OCI-LY1 (cell line): Measurements from ENCODE around the gene HINT2.

Experiments
- CTCF ChIP-seq: fragments of 200-600 bp; sonication (generic), shearing (Covaris generic); IDR thresholded peaks from 2 replicates; pipeline ENCODE4 v1.5.1; 2017; ENCODE audit warnings: mild to moderate bottlenecking, antibody characterized with exemption, low read length, moderate library complexity, mixed read lengths
- EZH2 ChIP-seq: fragments of 200-600 bp; sonication (generic), shearing (Covaris generic); IDR thresholded peaks from 2 replicates; pipeline ENCODE4 v1.8.0; 2017; ENCODE audit warnings: borderline replicate concordance, mixed run types, mild to moderate bottlenecking, antibody characterized with exemption, low read length, moderate library complexity, mixed read lengths

GRCh38 chr9:35827486-35827885 is 12.6 kb upstream of the HINT2 start:
- TF ChIP-seq CTCF (no peak), EZH2 (no peak)
